GM18507 (cell line): ENCODE data around the gene TMEM19.

ENCODE experiments used
- DNase-seq: peaks from one replicate; pipeline ENCODE4 v3.0.0; 2011; ENCODE audit warnings: low read depth; ENCODE audit not compliant: insufficient read length; ENCODE audit errors: extremely low spot score
- FAIRE-seq: peaks from 2 replicates; lab custom pipeline; 2011; peaks lifted over from hg19 to GRCh38; lab: Jason Lieb, UNC

The TMEM19 gene

DNA sequence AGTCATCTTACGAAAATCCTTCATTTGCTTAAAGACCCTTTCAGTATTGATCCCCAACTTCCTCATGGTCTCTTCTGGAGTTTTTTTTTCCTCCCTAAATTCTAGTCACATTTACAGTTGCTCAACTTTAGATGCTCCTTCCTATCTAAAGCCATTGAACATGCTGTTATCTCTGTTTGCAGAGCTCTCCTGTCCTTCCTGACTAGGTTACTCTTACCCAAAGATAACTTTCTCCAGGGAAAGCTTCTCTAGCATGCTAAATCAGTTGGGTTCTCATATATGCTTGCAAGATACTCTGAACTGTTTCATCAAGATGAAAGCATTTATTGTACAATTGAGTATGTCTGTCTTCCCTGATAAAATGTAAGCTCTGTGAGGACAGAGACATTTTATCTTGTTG, 67.0 kb downstream of the TMEM19 start:
- no peak for FAIRE-seq

More for the DNA sequence above, 67.0 kb downstream of the TMEM19 start:
- no peak for DNase-seq
